ENCODE data around the gene PHTF1.
"Not testable (repeated sequence)": the region's sequence is repeated elsewhere in the genome, so short reads cannot be mapped to it uniquely, and the experiment has no call there.

The PHTF1 gene

DNA sequence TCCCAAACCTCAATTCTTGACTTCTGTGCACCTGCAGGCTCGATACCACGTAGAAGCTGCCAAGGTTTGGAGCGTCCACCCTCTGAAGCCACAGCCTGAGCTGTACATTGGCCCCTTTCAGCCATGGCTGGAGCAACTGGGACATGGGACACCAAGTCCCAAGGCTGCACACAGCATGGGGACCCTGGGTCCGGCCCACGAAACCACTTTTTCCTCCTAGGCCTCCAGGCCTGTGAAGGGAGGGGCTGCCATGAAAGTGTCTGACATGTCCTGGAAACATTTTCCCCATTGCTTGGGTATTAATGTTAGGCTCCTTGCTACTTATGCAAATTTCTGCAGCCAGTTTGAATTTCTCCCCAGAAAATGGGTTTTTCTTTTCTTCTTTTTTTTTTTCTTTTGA lies 40.7 kb downstream of the PHTF1 start:
- not testable (repeated sequence) for DNase-seq (ENCODE audit: low read depth in 2 of 2)

DNA sequence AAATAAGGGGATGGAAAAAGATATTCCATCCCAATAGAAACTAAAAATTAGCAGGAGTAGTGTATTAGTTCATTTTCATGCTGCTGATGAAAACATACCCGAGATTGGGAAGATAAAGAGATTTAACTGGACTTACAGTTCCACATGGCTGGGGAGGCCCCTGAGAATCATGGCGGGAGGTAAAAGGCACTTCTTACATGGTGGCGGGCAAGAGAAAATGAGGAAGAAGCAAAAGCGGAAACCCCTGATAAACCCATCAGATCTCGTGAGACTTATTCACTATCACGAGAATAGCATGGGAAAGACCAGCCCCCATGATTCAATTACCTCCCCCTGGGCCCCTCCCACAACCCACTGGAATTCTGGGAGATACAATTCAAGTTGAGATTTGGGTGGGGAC lies 41.8 kb downstream of the PHTF1 start:
- not testable (repeated sequence) for DNase-seq (ENCODE audit: low read depth in 2 of 2)

DNA sequence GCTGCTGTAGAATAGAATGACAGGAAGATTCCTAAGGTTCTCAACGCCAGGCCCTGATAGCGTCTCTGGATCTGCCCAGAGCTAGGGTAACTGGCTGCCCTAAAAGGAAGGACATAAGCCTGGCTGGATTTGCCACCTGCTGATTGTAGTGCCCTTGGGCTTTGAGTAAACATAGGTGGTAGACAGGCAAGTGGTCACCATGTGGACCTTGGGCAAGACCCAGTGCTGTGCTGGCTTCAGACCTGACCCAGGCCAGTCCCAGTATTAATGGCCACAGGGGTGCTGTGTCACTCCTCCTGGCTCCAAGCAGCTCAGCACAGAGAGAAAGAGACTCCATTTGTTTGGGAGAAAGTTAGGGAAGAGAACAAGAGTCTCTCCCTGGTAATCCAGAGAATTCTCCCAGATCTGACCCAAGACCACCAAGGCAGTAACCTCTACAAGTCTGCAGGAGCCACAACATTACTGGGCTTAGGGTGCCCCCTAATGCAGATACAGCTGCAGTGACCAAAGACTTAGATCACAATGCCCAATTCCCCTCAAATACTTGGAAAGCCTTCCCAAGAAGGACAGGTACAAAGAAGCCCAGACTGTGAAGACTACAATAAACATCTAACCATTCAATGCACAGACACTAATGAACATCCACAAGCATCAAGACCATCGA lies 44.5 kb downstream of the PHTF1 start:
- DNase-seq (ENCODE audit: low read depth in 2 of 2), result no peak

DNA sequence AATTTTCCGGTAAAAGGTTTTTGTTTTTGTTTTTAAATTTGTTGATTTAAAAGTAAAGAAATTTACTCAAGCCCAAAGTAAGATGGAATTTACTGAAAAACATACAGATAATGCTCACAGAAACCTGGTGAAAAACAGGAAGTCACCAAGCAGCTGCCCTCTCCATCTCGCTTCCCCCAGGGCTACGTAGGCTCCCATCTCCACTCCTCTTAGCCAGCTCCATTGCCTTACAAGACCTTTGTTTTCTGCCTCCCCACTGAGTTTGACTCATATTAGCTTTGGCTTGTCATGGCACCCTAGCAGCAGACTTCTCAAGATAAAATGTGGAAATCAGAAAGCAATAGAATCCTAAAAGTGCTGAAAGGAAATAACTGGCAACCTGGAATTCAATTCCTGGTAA lies 57.9 kb downstream of the PHTF1 start:
- DNase-seq (ENCODE audit: low read depth in 2 of 2), result no peak

DNA sequence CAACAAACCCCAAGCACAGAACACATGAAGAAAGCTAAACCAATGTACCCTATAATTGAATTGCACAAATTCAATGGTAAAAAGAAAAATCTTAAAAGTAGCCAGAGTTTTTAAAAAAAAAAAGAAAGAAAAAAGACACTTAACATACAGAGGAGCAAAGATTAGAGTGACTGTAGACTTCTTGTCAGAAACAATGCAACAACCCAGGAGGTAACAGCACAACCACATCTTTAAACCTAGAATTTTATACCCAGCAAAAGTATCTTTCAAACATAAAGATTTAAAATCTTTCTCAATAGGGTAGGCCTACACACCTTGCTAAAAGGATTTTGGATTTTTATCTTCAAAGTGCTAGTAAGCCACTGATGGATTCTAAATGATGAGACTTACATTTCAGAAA lies 64.4 kb downstream of the PHTF1 start:
- DNase-seq (ENCODE audit: low read depth in 2 of 2), result no peak

DNA sequence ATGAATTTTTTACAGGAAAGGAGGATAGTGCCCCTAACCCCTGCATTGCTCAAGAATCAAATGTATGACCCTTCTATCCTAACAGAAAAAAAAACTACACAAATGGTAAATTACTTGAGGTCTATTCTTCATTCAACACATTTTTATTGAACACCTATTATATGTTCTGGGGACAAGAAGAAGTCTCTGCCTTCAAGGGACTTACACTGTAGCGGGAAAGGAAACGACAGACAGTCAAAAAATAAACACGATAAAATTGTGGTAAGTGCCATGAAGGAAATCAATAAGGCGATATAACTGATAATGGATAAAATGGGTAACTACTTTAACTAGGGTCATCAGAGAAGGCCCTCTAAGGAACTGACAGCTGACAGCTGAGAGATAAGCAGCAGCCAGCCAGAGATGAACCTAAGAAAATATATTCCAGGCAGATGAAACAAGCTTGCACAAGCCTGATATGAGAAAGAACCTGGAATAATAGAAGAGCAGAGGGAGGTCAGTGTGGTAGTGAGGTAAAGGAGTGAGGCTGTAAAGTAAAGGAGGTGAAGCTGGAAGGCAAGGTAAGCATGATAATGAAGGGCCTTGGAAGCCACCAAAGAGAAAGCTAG lies 66.4 kb downstream of the PHTF1 start:
- DNase-seq (ENCODE audit: low read depth in 2 of 2), result no peak

DNA sequence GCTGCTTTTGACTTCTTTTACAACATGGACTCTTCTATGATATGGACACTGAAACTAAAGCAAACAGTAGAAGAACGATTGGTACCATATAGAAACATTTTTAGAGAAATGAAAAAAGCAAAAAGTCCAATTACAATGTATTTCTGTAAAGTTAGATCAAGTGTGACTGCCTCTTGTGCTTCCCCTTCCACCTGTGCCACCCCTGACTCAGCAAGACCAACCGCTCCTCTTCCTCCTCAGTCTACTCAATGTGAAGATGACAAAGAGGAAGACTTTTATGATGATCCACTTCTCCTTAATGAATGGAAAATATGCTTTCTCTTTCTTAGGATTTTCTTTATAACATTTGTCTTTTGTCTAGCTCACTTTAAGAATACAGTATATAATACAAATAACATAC lies 66.9 kb downstream of the PHTF1 start:
- no peak for DNase-seq (ENCODE audit: low read depth in 2 of 2)

DNA sequence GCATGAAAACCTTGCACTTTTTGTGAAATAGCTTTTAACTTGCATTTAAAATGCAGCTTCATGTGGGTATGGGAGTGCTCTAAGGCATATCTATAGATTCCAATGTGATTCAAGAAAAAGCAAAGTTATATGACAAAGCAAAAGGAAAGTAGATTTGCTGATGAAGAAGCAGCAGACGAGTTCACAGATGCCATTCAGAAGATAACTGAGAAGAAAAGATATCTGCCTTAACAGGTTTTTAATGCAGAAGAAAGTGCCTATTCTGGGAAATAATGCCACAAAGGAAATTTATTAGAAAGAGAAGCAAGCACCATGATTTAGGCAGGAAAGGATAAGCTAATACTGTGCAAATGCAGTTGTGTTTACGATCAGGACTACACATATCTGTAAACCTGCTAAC lies 68.1 kb downstream of the PHTF1 start:
- DNase-seq (ENCODE audit: low read depth in 2 of 2), result no peak

DNA sequence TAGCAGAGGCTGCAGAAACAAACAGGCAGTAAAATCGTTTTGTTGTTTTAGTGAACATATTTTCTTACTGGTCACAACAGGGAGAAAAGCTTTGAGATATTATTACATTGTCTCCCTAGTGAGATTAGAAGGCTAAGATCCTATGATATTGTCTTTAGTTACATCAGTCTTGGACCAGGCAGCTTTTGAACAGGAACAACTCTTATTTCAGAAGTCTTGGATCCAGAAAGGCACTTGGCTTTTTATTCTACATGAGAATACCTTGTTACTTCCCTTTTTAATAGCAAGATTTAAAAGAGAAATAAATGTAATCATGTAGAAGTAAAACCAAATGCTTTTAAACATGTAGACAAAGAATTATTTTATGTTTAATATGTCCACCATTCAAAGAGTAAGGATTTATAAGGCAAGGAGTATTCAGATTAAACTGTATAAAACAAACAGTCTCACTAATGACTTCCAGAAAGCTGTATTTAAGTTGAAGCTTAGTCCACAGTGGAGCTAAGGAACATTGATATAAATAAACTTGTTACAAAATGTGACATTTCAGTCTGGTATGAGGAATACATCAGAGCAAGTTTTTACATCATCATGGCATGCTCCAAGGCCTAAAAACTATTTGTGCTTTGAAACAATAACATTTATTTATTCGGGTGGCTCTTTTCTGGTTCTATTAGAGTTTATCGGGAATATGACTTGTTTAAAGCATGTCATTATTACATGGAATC lies 72.2 kb downstream of the PHTF1 start:
- no peak for DNase-seq (ENCODE audit: low read depth in 2 of 2)

DNA sequence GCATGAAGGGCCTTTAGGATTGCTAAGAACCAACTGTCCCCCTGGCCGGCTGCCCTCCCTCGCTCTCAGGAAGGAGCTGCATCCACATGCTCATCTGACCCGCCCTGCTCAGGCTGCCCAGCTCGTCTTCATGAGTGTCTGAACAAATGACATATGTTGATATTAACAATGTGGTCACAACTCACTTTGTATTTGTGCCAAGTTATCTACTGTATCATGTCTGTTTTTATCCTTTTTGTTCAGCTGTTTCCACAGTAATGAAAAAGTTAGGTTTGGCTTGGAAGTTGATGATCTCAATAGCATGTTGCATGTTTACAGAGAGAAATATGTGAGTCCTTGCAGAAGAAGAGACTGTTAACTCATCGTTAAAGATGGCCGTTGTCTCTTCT lies 75.1 kb downstream of the PHTF1 start:
- DNase-seq (ENCODE audit: low read depth in 2 of 2), result no peak

DNA sequence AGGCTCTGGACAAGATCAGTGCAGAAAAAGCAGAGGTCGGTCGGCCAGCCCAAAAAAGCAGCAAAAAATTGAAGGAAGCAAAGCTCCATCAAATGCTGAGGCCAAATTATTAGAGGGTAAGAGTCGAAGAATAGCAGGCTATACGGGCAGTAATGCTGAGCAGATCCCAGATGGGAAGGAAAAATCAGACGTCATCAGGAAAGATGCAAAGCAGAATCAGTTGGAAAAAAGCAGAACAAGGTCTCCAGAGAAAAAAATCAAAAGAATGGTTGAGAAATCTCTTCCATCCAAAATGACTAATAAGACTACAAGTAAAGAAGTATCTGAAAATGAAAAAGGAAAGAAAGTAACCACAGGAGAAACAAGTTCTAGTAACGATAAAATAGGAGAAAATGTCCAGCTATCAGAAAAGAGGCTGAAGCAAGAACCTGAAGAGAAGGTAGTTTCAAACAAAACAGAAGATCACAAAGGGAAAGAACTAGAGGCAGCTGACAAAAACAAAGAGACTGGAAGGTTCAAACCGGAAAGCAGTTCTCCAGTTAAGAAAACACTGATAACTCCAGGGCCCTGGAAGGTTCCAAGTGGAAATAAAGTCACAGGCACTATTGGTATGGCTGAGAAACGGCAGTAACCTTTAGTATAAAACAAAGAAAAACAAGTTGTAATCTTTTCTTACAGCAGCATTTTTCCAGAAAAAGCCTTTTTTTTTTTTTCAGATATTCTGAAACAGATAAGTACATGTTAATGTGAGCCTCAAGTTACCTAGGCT lies 75.7 kb downstream of the PHTF1 start:
- DNase-seq (ENCODE audit: low read depth in 2 of 2), result no peak

DNA sequence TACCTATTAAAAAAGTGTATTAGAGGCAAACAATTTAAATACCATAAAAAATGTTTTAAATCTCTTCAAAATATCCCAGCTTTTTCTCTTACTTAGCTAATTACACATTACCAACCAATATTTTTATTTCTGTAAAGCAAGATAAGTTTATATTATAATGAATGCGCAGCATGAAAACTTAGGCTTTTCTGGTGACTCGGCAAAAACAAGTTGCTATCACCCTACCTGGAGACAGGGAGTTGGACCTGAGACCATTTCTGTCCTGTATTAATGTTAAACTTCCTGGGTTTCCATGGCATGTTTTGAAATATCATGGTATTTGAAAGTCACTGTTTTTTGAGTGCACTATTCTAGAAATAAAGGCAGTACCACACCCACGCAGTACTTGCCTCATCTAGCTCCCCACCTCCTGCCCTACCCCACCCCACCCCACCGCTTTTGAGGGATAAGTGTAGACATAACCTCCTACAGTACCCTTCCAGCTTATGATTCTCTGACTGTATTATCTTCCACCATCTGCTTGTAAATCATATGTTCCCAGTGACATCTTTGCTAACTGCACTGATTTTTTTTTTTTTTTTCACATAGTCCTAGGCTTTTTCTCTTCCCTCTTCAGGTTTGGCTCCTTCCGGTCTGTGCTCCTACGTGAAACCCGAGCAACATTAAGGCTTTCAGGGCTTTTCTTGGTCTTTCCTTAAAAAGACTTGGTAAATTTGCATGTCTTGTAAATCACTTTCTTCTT lies 77.5 kb downstream of the PHTF1 start:
- no peak for DNase-seq (ENCODE audit: low read depth in 2 of 2)

DNA sequence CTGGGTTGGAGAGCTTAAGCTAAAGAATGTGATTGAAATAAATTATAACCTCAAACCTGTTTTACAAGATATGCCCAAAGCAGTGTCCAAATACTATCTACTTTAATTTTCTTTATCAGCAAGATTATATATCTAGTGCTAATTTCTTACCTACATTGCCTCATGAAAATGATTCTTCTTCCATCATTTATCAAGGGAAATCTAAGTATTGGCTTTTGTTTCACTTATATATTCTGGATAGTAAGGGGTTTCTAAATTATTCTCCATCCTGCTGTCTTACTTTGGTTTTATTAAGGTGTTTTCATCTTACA lies 81.2 kb downstream of the PHTF1 start:
- DNase-seq (ENCODE audit: low read depth in 2 of 2), result no peak

DNA sequence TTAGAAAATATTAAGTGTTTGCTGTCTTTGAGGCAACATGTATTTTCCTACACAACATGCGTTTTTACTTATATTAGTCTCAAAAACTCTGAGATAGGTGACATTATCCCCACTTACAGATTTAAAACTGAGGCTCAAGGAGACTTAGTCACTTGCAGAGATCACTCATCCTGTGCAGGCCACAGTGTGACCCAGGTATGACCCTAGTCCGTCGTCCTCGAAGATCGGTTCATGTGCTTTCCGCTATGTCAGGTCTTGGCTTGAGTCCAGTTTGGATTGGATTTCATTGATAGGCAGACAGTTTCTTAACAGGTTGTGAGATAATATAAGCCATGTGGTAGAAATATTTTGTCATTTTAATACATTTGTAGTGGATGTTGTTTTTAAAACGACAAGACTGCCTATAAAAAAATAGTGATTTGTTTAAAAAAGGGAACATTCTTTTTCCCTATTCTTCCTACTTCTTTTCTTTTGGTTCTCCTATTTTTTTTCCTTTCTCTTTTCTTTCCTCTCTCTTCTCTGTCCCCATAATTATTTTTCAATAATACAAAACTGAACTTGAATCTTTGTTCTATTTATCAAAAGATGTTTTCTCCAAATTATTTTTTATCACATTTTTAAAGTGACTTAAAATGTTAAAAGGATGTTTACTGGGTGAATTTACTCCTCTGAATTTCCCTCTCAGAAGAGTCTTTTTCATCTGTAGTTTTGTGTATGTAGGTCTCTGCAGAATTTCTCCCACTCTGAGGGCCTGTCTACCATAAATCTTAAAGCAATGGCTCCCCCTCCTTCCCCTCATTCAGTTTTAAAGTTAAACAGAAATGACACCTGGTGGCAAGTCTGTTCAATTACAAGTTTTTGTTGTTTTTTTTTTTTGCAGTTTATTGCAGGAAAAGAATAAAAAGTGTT lies 81.8 kb downstream of the PHTF1 start:
- no peak for DNase-seq (ENCODE audit: low read depth in 2 of 2)

DNA sequence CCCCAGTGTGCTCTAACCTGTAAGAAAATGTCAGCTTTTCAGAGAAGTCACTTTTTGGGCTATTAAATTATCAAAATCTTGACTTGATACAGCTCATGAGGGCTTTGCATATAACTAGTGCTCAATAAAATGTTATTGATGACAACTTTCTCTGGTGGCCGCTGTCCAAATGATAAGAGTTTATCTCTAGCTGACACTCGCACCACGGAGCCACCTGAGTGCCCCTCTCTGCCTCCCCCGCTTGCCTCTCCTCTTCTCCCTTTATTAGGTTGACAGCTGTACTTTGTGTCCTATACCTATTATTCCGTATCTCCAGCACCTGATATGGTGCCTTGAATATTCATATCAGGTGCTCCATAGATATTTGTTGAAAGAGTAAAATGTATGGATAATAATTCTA lies 82.8 kb downstream of the PHTF1 start:
- no peak for DNase-seq (ENCODE audit: low read depth in 2 of 2)

DNA sequence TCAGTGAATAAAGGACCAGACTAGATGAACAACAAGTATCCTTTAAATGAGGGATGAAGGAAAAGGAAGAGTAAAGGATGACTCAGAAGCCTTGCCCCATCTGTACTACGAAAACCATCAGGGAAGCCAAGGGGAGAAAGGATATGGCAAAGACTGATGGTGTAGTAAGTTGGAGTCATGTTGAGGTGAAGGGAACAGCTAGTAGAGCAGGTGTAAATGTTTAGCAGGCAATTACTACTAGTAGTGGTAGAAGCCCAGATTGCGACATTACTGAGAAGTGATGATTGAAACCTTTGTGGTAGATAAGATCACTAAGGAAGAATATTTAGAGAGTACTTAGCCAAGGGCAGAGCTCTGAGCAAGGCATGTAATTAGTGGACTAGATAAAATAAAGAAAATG lies 84.0 kb downstream of the PHTF1 start:
- DNase-seq (ENCODE audit: low read depth in 2 of 2), result no peak

DNA sequence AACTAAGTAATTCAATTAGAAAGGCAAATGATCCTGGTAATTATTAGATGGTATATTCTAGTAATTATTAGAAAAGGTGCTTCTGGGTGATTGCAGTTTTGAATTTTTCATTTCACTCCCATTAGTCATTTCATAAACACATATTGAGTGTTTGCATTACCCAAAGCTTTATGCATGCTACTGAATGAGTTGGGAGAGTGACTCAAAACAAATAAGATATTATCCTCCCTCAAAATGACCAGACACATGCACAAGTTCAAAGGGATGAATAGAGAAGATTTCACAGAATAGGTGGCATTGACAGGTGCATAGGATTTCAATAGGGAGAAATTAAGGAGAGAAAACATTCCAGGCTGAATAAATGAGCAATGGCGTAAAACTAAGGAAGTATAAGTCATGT lies 84.7 kb downstream of the PHTF1 start:
- DNase-seq (ENCODE audit: low read depth in 2 of 2), result no peak

DNA sequence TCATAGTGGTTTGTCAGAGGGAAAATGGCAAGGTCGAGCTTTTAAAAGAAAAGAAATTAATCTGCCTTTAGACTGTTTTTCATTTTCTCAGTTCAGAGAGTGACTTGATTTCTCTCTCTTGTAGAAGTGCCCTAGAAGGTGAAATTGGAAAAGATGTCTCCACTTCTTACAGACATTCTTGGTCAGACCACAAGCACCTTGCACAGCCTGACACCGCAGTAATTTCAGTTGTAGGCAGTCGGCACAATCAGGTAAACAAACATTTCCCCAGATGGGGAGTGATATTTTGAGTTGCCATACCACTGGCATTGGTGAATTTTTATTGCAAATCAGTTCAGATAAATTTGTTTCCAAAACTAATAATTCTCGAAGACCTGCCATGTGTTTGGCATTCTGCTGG lies 86.8 kb downstream of the PHTF1 start:
- no peak for DNase-seq (ENCODE audit: low read depth in 2 of 2)

DNA sequence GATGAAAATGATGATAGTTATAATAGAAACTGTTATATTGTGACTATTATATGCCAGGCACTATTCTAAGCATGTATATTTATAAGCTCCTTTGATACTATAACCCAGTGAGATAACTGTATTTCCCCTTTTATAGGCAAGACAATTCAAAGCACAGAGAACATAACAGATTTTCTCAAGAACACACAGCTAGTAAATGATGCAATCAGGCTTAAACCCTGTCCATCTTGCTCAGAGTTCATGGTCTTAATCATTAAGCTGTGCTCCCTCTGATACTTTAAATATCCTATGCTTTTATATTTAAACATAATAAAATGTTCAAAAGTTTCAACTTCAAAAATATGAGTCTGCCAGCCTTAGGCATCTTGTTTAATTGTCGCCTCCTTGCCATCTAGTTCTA lies 88.6 kb downstream of the PHTF1 start:
- no peak for DNase-seq (ENCODE audit: low read depth in 2 of 2)

DNA sequence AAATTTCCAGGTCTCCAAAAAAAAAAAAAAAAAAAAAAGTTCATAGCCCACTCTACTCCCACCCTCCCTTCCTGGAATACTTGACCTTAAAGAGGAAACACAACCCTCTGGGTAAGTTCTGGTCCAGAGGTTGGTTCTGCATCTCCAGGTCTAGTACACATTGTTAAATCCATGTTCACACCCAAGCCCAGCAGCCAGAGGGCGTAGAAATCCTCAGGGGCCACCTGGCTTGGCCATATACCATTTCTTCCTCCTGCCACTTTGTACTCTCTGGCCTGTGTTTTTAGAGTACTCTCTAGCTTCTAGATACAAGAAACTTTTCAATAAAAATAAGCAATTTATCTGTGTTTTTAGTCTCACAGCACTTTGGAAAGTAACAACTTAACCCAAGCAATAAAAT lies 89.3 kb downstream of the PHTF1 start:
- DNase-seq (ENCODE audit: low read depth in 2 of 2), result no peak

DNA sequence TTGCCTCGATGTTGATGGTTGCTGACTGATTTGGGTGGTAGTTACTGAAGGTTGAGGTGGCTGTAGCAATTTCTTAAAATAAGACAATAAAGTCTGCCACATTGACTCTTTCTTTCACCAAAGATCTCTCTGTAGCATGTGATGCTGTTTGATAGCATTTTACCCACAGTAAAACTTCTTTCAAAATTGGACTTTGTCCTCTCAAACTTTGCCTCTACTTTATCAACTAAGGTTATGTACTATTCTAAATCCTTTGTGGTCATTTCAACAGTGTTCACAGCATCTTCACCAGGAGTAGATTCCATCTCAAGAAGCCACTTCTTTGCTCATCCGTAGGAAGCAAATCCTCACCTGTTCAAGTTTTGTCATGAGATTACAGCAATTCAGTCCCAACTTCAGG lies 93.2 kb downstream of the PHTF1 start:
- no peak for DNase-seq (ENCODE audit: low read depth in 2 of 2)

Measured in stimulated activated CD8-positive, alpha-beta memory T cell treated with anti-CD3 and anti-CD28 coated beads, Interleukin-15, amount 100 ng/mL, for 48 hours (primary cell).